GM18502 (cell line): Measurements from ENCODE around the gene SLC25A21.
"Not testable (repeated sequence)": the region's sequence is repeated elsewhere in the genome, so short reads cannot be mapped to it uniquely, and the experiment has no call there.

Experiments used
- ATAC-seq: cut with Tn5 transposase; IDR thresholded peaks from one replicate; pipeline ENCODE4 v1.9.1; 2021; ENCODE audit warnings: mild to moderate bottlenecking; ENCODE audit not compliant: unreplicated experiment, poor library complexity

Gene SLC25A21

GRCh38 chr14:37018571-37019240 lies 153.7 kb downstream of the SLC25A21 start:
- no peak for ATAC-seq

GRCh38 chr14:37013078-37013477 lies 159.3 kb downstream of the SLC25A21 start:
- no peak for ATAC-seq

GRCh38 chr14:36998686-36999085 lies 173.7 kb downstream of the SLC25A21 start:
- no peak for ATAC-seq

- no peak for ATAC-seq
Observed at GRCh38 chr14:36997843-36998242, 174.6 kb downstream of the SLC25A21 start.

GRCh38 chr14:36996857-36997590 lies 175.4 kb downstream of the SLC25A21 start:
- no peak for ATAC-seq

- no peak for ATAC-seq
Observed at GRCh38 chr14:36996133-36996856, 176.1 kb downstream of the SLC25A21 start.

- no peak for ATAC-seq
Observed at GRCh38 chr14:36989806-36990205, 182.6 kb downstream of the SLC25A21 start.

GRCh38 chr14:36988989-36989388 lies 183.4 kb downstream of the SLC25A21 start:
- no peak for ATAC-seq

GRCh38 chr14:36988568-36988967 lies 183.8 kb downstream of the SLC25A21 start:
- ATAC-seq: no peak

GRCh38 chr14:36986407-36986806 lies 186.0 kb downstream of the SLC25A21 start:
- ATAC-seq: no peak

- no peak for ATAC-seq
Observed at GRCh38 chr14:36981832-36982529, 190.4 kb downstream of the SLC25A21 start.

- ATAC-seq: not testable (repeated sequence)
Observed at GRCh38 chr14:36980413-36980812, 192.0 kb downstream of the SLC25A21 start.

- ATAC-seq: no peak
Observed at GRCh38 chr14:36979863-36980262, 192.5 kb downstream of the SLC25A21 start.

- ATAC-seq: no peak
Observed at GRCh38 chr14:36976571-36977023, 195.8 kb downstream of the SLC25A21 start.

- ATAC-seq: no peak
Observed at GRCh38 chr14:36975834-36976233, 196.6 kb downstream of the SLC25A21 start.

- ATAC-seq: no peak
Observed at GRCh38 chr14:36974985-36975384, 197.4 kb downstream of the SLC25A21 start.

GRCh38 chr14:36973806-36974442 lies 198.5 kb downstream of the SLC25A21 start:
- no peak for ATAC-seq

GRCh38 chr14:36971263-36971855 lies 201.0 kb downstream of the SLC25A21 start:
- no peak for ATAC-seq

- no peak for ATAC-seq
Observed at GRCh38 chr14:36967892-36968555, 204.4 kb downstream of the SLC25A21 start.
